BLaER1 treated with 17β-estradiol and CSF1 and Interleukin-3, amounts not matched to agents 10 nM and 100 nM (cell line): ENCODE results near the gene CFAP251.

ENCODE experiments used
- H3K27ac ChIP-seq, 11 experiments: shearing (Covaris generic); formaldehyde crosslinking; 2 replicates each; pipeline ENCODE4 v1.8.1; 2022
- H3K27me3 ChIP-seq, 11 experiments: shearing (Covaris generic); formaldehyde crosslinking; 2 replicates each; pipeline ENCODE4 v1.8.1; 2022
- H3K36me3 ChIP-seq, 11 experiments: shearing (Covaris generic); formaldehyde crosslinking; 2 replicates each; pipeline ENCODE4 v1.8.1; 2022
- H3K4me1 ChIP-seq, 10 experiments: shearing (Covaris generic); formaldehyde crosslinking; 2 replicates each; pipeline ENCODE4 v1.8.1; 2022
- H3K4me2 ChIP-seq, 11 experiments: shearing (Covaris generic); formaldehyde crosslinking; 2 replicates each; pipeline ENCODE4 v1.8.1; 2022
- H3K4me3 ChIP-seq, 10 experiments: shearing (Covaris generic); formaldehyde crosslinking; 2 replicates each; pipeline ENCODE4 v1.8.1; 2022
- H3K9ac ChIP-seq, 11 experiments: shearing (Covaris generic); formaldehyde crosslinking; 2 replicates each; pipeline ENCODE4 v1.8.1; 2022
- H3K9me3 ChIP-seq, 11 experiments: shearing (Covaris generic); formaldehyde crosslinking; replicated peaks in 1 of 11; 2 replicates each; pipeline ENCODE4 v1.8.1; 2022
- H4K20me1 ChIP-seq, 11 experiments: shearing (Covaris generic); formaldehyde crosslinking; 2 replicates each; pipeline ENCODE4 v1.8.1; 2022
- Cebpa-rat ChIP-seq, 11 experiments: shearing (Covaris generic); IDR thresholded peaks; 2 replicates each; pipeline ENCODE4 v1.8.1; 2022

The CFAP251 gene

GRCh38 chr12:121894633-121895032 lies 23.8 kb upstream of the CFAP251 start:
- H3K4me2 ChIP-seq = peak overlapping the region in 8 of 11 experiments; percentile 31 to 63 (median 56); a peak in 10 of 22 replicates
- no peaks in the 10 kb centered on the region for H3K9me3 ChIP-seq
- H3K36me3 ChIP-seq = peaks cover 61 to 92% (median 72%) of the 10 kb centered on the region in 11 experiments
- peaks cover 28 to 32% (median 30%) of the 10 kb centered on the region in 10 experiments for H3K4me1 ChIP-seq
- TF ChIP-seq Cebpa-rat (IDR thresholded peaks at IDR 0.05) = no peak
- peak overlapping the region in 4 of 11 experiments; percentile 16 to 57 (median 42); a peak in 2 of 22 replicates for H3K9ac ChIP-seq
- peaks cover 21 to 87% (median 51%) of the 10 kb centered on the region in 11 experiments; a peak in 20 of 22 replicates for H4K20me1 ChIP-seq
- H3K27ac ChIP-seq = peak overlapping the region in 3 of 11 experiments; percentile 22 to 43 (median 24); a peak in 2 of 22 replicates
- H3K4me3 ChIP-seq = no peak overlapping the region
- H3K27me3 ChIP-seq = no peaks in the 10 kb centered on the region

- H3K27ac ChIP-seq = no peak overlapping the region
- H3K9ac ChIP-seq = no peak overlapping the region
- no peak for TF ChIP-seq Cebpa-rat (IDR thresholded peaks at IDR 0.05)
- no peaks in the 10 kb centered on the region for H3K27me3 ChIP-seq
- no peaks in the 10 kb centered on the region for H3K9me3 ChIP-seq
- H3K36me3 ChIP-seq = peaks cover 83 to 97% (median 87%) of the 10 kb centered on the region in 11 experiments
- no peak overlapping the region for H3K4me2 ChIP-seq
- H3K4me1 ChIP-seq = peaks cover 11 to 15% (median 14%) of the 10 kb centered on the region in 10 experiments
- no peak overlapping the region for H3K4me3 ChIP-seq
- peaks cover 13 to 70% (median 42%) of the 10 kb centered on the region in 11 experiments; a peak in 19 of 22 replicates for H4K20me1 ChIP-seq
Observed at GRCh38 chr12:121898287-121898686, 20.1 kb upstream of the CFAP251 start.

- Histone ChIP-seq H3K27ac (no peak overlapping the region), H3K4me1 (peaks cover 0 to 2% (median under 1%) of the 10 kb centered on the region in 10 experiments; a peak in 13 of 20 replicates), H3K9me3 (no peaks in the 10 kb centered on the region), H3K4me2 (no peak overlapping the region), H3K4me3 (no peak overlapping the region), H3K27me3 (no peaks in the 10 kb centered on the region), H3K9ac (peak overlapping the region in 1 of 11 experiments; percentile 11; a peak in 1 of 22 replicates), H4K20me1 (peaks cover under 1 to 65% (median 29%) of the 10 kb centered on the region in 11 experiments; a peak in 17 of 22 replicates), H3K36me3 (peaks cover 93 to 100% (median 95%) of the 10 kb centered on the region in 11 experiments)
- no peak for TF ChIP-seq Cebpa-rat (IDR thresholded peaks at IDR 0.05)
Observed at GRCh38 chr12:121899590-121899989, 18.8 kb upstream of the CFAP251 start.

GRCh38 chr12:121903202-121903601 lies 15.2 kb upstream of the CFAP251 start:
- Histone ChIP-seq H3K27me3 (no peaks in the 10 kb centered on the region), H3K9ac (no peak overlapping the region), H3K27ac (no peak overlapping the region), H3K4me2 (no peak overlapping the region), H4K20me1 (peaks cover 0 to 44% (median 5%) of the 10 kb centered on the region in 11 experiments; a peak in 11 of 22 replicates), H3K9me3 (no peaks in the 10 kb centered on the region), H3K4me1 (no peaks in the 10 kb centered on the region), H3K36me3 (peaks cover 93 to 100% (median 96%) of the 10 kb centered on the region in 11 experiments), H3K4me3 (no peak overlapping the region)
- TF ChIP-seq Cebpa-rat (IDR thresholded peaks at IDR 0.05) = no peak

- H4K20me1 ChIP-seq = peaks cover 0 to 40% (median 7%) of the 10 kb centered on the region in 11 experiments; a peak in 8 of 22 replicates
- no peak overlapping the region for H3K27ac ChIP-seq
- H3K36me3 ChIP-seq = peaks cover 90 to 100% (median 97%) of the 10 kb centered on the region in 11 experiments
- no peak overlapping the region for H3K9ac ChIP-seq
- no peak for TF ChIP-seq Cebpa-rat (IDR thresholded peaks at IDR 0.05)
- H3K27me3 ChIP-seq = no peaks in the 10 kb centered on the region
- H3K4me3 ChIP-seq = no peak overlapping the region
- no peaks in the 10 kb centered on the region; a peak in 1 of 20 replicates for H3K4me1 ChIP-seq
- no peak overlapping the region for H3K4me2 ChIP-seq
- H3K9me3 ChIP-seq = no peaks in the 10 kb centered on the region
Observed at GRCh38 chr12:121905746-121906145, 12.6 kb upstream of the CFAP251 start.

- no peak overlapping the region for H3K27ac ChIP-seq
- no peaks in the 10 kb centered on the region for H3K27me3 ChIP-seq
- peaks cover 0 to 8% (median 6%) of the 10 kb centered on the region in 10 experiments; a peak in 5 of 20 replicates for H3K4me1 ChIP-seq
- no peaks in the 10 kb centered on the region for H3K9me3 ChIP-seq
- peaks cover 85 to 98% (median 95%) of the 10 kb centered on the region in 11 experiments for H3K36me3 ChIP-seq
- H3K4me3 ChIP-seq = no peak overlapping the region
- peaks cover 0 to 30% (median 4%) of the 10 kb centered on the region in 11 experiments; a peak in 7 of 22 replicates for H4K20me1 ChIP-seq
- TF ChIP-seq Cebpa-rat (IDR thresholded peaks at IDR 0.05) = no peak
- H3K9ac ChIP-seq = peak overlapping the region in 1 of 11 experiments; percentile 35; a peak in 1 of 22 replicates
- H3K4me2 ChIP-seq = no peak overlapping the region
Observed at GRCh38 chr12:121908702-121909101, 9.7 kb upstream of the CFAP251 start.

GRCh38 chr12:121911824-121912585 lies 6.4 kb upstream of the CFAP251 start:
- no peaks in the 10 kb centered on the region for H3K27me3 ChIP-seq
- H3K36me3 ChIP-seq = peaks cover 84 to 98% (median 95%) of the 10 kb centered on the region in 11 experiments
- no peak overlapping the region for H3K4me3 ChIP-seq
- peaks cover 0 to 42% (median 9%) of the 10 kb centered on the region in 11 experiments; a peak in 7 of 22 replicates for H4K20me1 ChIP-seq
- H3K4me2 ChIP-seq = peak overlapping the region in 3 of 11 experiments; percentile 2 to 12 (median 7); a peak in 1 of 22 replicates
- TF ChIP-seq Cebpa-rat (IDR thresholded peaks at IDR 0.05) = no peak
- no peaks in the 10 kb centered on the region for H3K9me3 ChIP-seq
- peaks cover 12 to 24% (median 20%) of the 10 kb centered on the region in 10 experiments for H3K4me1 ChIP-seq
- H3K9ac ChIP-seq = no peak overlapping the region
- no peak overlapping the region for H3K27ac ChIP-seq

GRCh38 chr12:121915841-121916321 lies 2.5 kb upstream of the CFAP251 start:
- Histone ChIP-seq H3K27ac (peak overlapping the region in 5 of 11 experiments; percentile 0 to 61 (median 58); a peak in 7 of 22 replicates), H3K4me1 (peaks cover 37 to 53% (median 43%) of the 10 kb centered on the region in 10 experiments), H3K9me3 (no peaks in the 10 kb centered on the region), H3K4me3 (no peak overlapping the region), H3K36me3 (peaks cover 48 to 68% (median 64%) of the 10 kb centered on the region in 11 experiments), H3K27me3 (no peaks in the 10 kb centered on the region), H3K9ac (peak overlapping the region in 5 of 11 experiments; percentile 6 to 77 (median 28); a peak in 6 of 22 replicates), H3K4me2 (peak overlapping the region in 6 of 11 experiments; percentile 99 to 100 (median 99); a peak in 13 of 22 replicates), H4K20me1 (peaks cover 0 to 34% (median 3%) of the 10 kb centered on the region in 11 experiments; a peak in 3 of 22 replicates)
- TF ChIP-seq Cebpa-rat (IDR thresholded peaks at IDR 0.05) = no peak
